ENCODE measurements around the gene ANKS4B. TPM values are rescaled to one million over a fixed set of nuclear protein-coding genes. Genes with fewer than 3 reads are reported as not detected.

Gene ANKS4B
- polyA plus RNA-seq, 1 donor (not counting 4 experiments of a cell fraction or from before 2014, with no cell fraction given), result not detected

DNA sequence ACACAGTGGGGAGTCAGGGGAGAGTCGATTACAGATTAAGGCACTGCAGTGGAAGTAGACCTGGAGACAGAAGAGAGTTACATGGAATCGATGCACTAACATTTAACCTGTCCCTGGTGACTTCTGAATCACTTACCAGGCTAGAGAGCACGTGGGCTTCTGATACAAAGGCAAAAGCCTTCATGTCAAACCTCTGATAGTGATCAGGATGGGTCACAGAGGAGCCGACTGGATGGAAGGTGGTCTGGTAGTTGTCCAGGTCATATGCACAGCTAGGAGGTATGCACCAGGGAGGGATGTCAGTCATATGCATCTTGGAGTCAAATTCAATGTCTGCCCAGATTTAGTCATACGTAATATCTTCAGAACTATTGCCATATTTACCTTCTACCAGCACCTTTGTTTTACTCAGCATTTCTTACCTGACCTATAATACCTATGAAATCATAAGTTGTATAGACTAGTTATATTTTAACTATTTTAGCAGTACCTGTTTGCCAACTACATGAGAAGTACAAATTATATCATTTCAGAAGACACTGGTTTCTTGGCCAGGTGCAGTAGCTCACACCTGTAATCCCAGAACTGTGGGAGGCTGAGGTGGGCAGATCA is 33.8 kb upstream of the ANKS4B start:
- TF ChIP-seq EZH2 (IDR thresholded peaks at IDR 0.05; ENCODE audit: low read length) (no peak), CTCF (optimal IDR thresholded peaks at IDR 0.05 in 1 of 3, IDR thresholded peaks at IDR 0.05 in 1 of 3, conservative IDR thresholded peaks at IDR 0.05 in 1 of 3; ENCODE audit: extremely low read depth in 1 of 3, insufficient read depth in 2 of 3, low read length in 3 of 3) (no peak)

DNA sequence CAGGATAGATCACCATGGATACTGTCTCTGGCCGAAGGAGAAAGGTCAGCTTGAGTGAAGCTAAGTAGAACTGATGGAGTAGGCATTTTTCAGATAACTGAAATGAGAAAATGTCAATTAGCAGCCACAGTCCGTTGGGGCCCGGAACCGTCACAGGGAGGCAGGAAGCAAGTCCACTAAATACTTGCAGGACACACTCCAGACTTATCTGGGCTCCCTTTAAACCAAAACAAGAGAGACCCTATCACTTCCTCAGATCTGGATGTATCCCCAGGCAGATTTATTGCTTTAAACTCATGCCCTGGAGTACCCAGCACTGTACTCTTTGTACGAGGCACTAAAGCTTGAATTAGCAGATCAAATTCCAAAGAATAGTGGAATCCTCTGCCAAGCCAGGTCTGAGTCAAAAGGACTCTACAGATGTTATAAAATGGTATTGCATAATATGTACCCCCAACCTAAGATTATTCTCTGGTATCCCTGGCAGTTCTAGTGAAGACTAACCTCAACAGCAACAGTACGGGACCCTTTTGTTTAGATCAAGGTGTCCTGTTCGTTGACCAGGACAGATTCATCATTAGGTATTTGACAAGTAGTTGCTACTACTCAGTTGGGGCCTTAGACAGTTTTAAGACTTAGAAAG is 30.2 kb upstream of the ANKS4B start:
- Histone ChIP-seq H3K9me1 (ENCODE audit: control insufficient read depth, extremely low read depth, insufficient read depth, low read length) (no peaks in the 10 kb centered on the region), H3K79me2 (ENCODE audit: control insufficient read depth, insufficient read depth, low read length) (no peaks in the 10 kb centered on the region), H3K9ac (ENCODE audit: control insufficient read depth, extremely low read depth, insufficient read depth, low read length) (no peak overlapping the region), H2AFZ (ENCODE audit: control insufficient read depth, low read length) (no peak overlapping the region), H3K4me3 (ENCODE audit: control insufficient read depth in 2 of 3, extremely low read depth in 1 of 3, insufficient read depth in 2 of 3, low read depth in 1 of 3, low read length in 3 of 3) (no peak overlapping the region), H3K4me1 (ENCODE audit: control insufficient read depth, extremely low read depth, insufficient read depth, low read length) (no peaks in the 10 kb centered on the region), H3K27ac (ENCODE audit: control insufficient read depth, insufficient read depth, low read length) (no peak overlapping the region), H4K20me1 (ENCODE audit: control insufficient read depth, extremely low read depth, insufficient read depth, low read length) (no peaks in the 10 kb centered on the region), H3K27me3 (ENCODE audit: control insufficient read depth, extremely low read depth, insufficient read depth, low read length) (peaks cover 8% of the 10 kb centered on the region), H3K9me3 (ENCODE audit: control insufficient read depth, low read depth, low read length) (no peaks in the 10 kb centered on the region), H3K4me2 (ENCODE audit: control insufficient read depth, extremely low read depth, insufficient read depth, low read depth, low read length) (no peak overlapping the region), H3K36me3 (ENCODE audit: control insufficient read depth in 2 of 2, extremely low read depth in 1 of 2, insufficient read depth in 2 of 2, low read length in 2 of 2) (no peaks in the 10 kb centered on the region)
- DNase-seq (ENCODE audit: low read depth, low spot score) (no peak), FAIRE-seq (no peak)
- dilution Hi-C loops (cut with MboI; ENCODE audit: extremely low pct_ligation_motif_present, low sequenced_read_pairs), result no loop called here
- TF ChIP-seq CTCF (optimal IDR thresholded peaks at IDR 0.05 in 1 of 3, IDR thresholded peaks at IDR 0.05 in 1 of 3, conservative IDR thresholded peaks at IDR 0.05 in 1 of 3; ENCODE audit: extremely low read depth in 1 of 3, insufficient read depth in 2 of 3, low read length in 3 of 3) (no peak), EZH2 (IDR thresholded peaks at IDR 0.05; ENCODE audit: low read length) (no peak)

More for the DNA sequence above, 33.8 kb upstream of the ANKS4B start:
- FAIRE-seq (no peak), DNase-seq (ENCODE audit: low read depth, low spot score) (no peak)
- H3K9me3 ChIP-seq (ENCODE audit: control insufficient read depth, low read depth, low read length), result no peaks in the 10 kb centered on the region
- no peaks in the 10 kb centered on the region for H3K79me2 ChIP-seq (ENCODE audit: control insufficient read depth, insufficient read depth, low read length)
- H3K9ac ChIP-seq (ENCODE audit: control insufficient read depth, extremely low read depth, insufficient read depth, low read length), result no peak overlapping the region
- no peaks in the 10 kb centered on the region for H3K4me1 ChIP-seq (ENCODE audit: control insufficient read depth, extremely low read depth, insufficient read depth, low read length)
- no peak overlapping the region for H3K4me2 ChIP-seq (ENCODE audit: control insufficient read depth, extremely low read depth, insufficient read depth, low read depth, low read length)
- no peaks in the 10 kb centered on the region for H4K20me1 ChIP-seq (ENCODE audit: control insufficient read depth, extremely low read depth, insufficient read depth, low read length)
- no peak overlapping the region for H3K4me3 ChIP-seq (ENCODE audit: control insufficient read depth in 2 of 3, extremely low read depth in 1 of 3, insufficient read depth in 2 of 3, low read depth in 1 of 3, low read length in 3 of 3)
- peaks cover 8% of the 10 kb centered on the region for H3K27me3 ChIP-seq (ENCODE audit: control insufficient read depth, extremely low read depth, insufficient read depth, low read length)
- no peaks in the 10 kb centered on the region for H3K36me3 ChIP-seq (ENCODE audit: control insufficient read depth in 2 of 2, extremely low read depth in 1 of 2, insufficient read depth in 2 of 2, low read length in 2 of 2)
- no peak overlapping the region for H3K27ac ChIP-seq (ENCODE audit: control insufficient read depth, insufficient read depth, low read length)
- dilution Hi-C loops (cut with MboI; ENCODE audit: extremely low pct_ligation_motif_present, low sequenced_read_pairs), result no loop called here
- H2AFZ ChIP-seq (ENCODE audit: control insufficient read depth, low read length), result no peak overlapping the region
- no peaks in the 10 kb centered on the region for H3K9me1 ChIP-seq (ENCODE audit: control insufficient read depth, extremely low read depth, insufficient read depth, low read length)

Data from keratinocyte (primary cell).